Peyer's patch (tissue), 4 donors: ENCODE data around the gene RPL29. TPM values are rescaled to one million over a fixed set of nuclear protein-coding genes. Genes with fewer than 3 reads are reported as not detected.
"Not testable (repeated sequence)": the region's sequence is repeated elsewhere in the genome, so short reads cannot be mapped to it uniquely, and the experiment has no call there.

Source experiments
- DNase-seq, 3 donors: peaks; one replicate each; pipeline ENCODE4 v3.0.0-alpha.2; 2017 to 2019
- H3K27ac ChIP-seq, 4 donors: fragments of 200-600 bp; sonication (generic); one replicate each; pipeline ENCODE4 v1.5.1; 2016 to 2019
- H3K27me3 ChIP-seq, 2 donors: fragments of 200-600 bp; sonication (generic); one replicate each; pipeline ENCODE4 v1.5.1; 2019
- H3K36me3 ChIP-seq, 3 donors: fragments of 200-600 bp; sonication (generic); one replicate each; pipeline ENCODE4 v1.5.1; 2016 to 2019
- H3K4me1 ChIP-seq, 4 donors: fragments of 200-600 bp; sonication (generic); one replicate each; pipeline ENCODE4 v1.5.1; 2016 to 2019
- H3K4me3 ChIP-seq, 4 donors: fragments of 200-600 bp; sonication (generic); 1 replicate in 3 of 4; 2 replicates in 1 of 4; pipeline ENCODE4 v1.5.1; 2016 to 2019; ENCODE audit warnings: mild to moderate bottlenecking in 1 of 4
- H3K9me3 ChIP-seq, 4 donors: fragments of 200-600 bp; sonication (generic); one replicate each; pipeline ENCODE4 v1.5.1; 2016 to 2019; ENCODE audit warnings: mild to moderate bottlenecking in 1 of 4
- CTCF ChIP-seq, 6 experiments: fragments of 450-650 bp in 4 of 6; fragments of 200-600 bp in 2 of 6; sonication (generic) in 1 of 6; IDR thresholded peaks; one replicate each; pipeline ENCODE4 v1.5.1; 2017 to 2019; ENCODE audit warnings: antibody characterized with exemption in 6 of 6, mild to moderate bottlenecking in 3 of 6, moderate library complexity in 1 of 6
- POLR2A ChIP-seq, 2 donors: fragments of 450-650 bp; IDR thresholded peaks; one replicate each; pipeline ENCODE4 v1.5.1; 2017; ENCODE audit warnings: antibody characterized with exemption in 2 of 2, mild to moderate bottlenecking in 2 of 2, moderate library complexity in 2 of 2
- total RNA-seq, 4 donors: library from RNA; depleted of rRNA; stranded (reverse); fragments of >200 nt; gene quantifications; one replicate each; pipeline ENCODE4 v1.1.0, GENCODE V29; 2016

RPL29 gene
- total RNA-seq, 4 donors from 2014 or later: 643 to 841 (median 711) TPM

GRCh38 chr3:52034651-52035050 lies 39.0 kb upstream of the RPL29 start:
- no peak for DNase-seq
- Histone ChIP-seq H3K27me3 (no peaks in the 10 kb centered on the region), H3K36me3 (no peaks in the 10 kb centered on the region), H3K9me3 (no peaks in the 10 kb centered on the region), H3K27ac (peak overlapping the region in 1 of 4 donors; percentile 55), H3K4me3 (peak overlapping the region in 1 of 4 donors; percentile 24), H3K4me1 (no peaks in the 10 kb centered on the region)
- TF ChIP-seq CTCF (IDR thresholded peaks at IDR 0.05) (no peak), POLR2A (IDR thresholded peaks at IDR 0.05) (no peak)

GRCh38 chr3:52034212-52034611 lies 38.5 kb upstream of the RPL29 start:
- Histone ChIP-seq H3K9me3 (no peaks in the 10 kb centered on the region), H3K4me3 (peak overlapping the region in 1 of 4 donors; percentile 24), H3K27me3 (no peaks in the 10 kb centered on the region), H3K27ac (peak overlapping the region in 2 of 4 donors; percentile 41 to 55), H3K36me3 (no peaks in the 10 kb centered on the region), H3K4me1 (no peaks in the 10 kb centered on the region)
- no peak for DNase-seq
- no peak for TF ChIP-seq CTCF (IDR thresholded peaks at IDR 0.05)
- no peak for TF ChIP-seq POLR2A (IDR thresholded peaks at IDR 0.05)

- H3K9me3 ChIP-seq, H3K36me3 ChIP-seq, DNase-seq, H3K27me3 ChIP-seq, H3K4me1 ChIP-seq: not testable (repeated sequence)
- H3K4me3 ChIP-seq: peak overlapping the region in 1 of 4 donors; percentile 24
- H3K27ac ChIP-seq: peak overlapping the region in 2 of 4 donors; percentile 41 to 55
These were observed 38.1 kb upstream of the RPL29 start for GRCh38 chr3:52033748-52034147.

DNA sequence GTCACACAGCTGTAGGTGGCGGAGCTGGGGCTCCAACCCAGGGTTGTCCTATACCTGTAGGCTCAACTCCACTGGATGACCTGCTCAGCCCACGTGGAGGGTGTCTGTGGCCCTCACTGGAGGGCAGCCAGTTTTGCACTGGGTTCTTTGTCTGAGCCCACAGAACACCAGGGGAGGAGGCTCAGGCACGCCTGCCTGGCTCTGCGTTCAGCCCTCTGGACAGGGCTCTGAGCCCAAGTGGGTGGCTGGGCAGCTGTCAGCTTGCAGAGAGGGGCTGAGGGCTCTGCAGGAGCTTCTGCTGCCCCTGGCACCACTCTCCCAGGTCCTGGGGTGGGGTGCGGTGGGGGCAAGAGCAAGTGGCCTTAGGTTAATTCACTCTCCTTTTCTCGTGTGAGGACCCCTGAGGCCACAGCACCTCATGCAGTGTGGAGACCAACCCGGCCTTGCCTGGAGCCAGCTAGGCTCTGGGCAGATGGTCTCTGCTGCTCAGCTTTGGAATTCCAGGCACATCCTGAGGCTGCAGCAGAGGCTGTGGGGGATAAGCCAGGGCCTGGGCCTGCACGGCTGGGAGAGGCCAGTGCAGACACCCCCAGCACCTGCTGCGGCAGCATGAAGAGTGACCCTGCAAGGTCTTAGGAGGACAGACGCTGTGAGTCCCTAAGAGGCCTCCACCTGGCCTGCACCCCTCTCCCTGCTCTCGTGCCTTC lies 37.2 kb upstream of the RPL29 start:
- no peak for DNase-seq
- no peaks in the 10 kb centered on the region for H3K36me3 ChIP-seq
- no peaks in the 10 kb centered on the region for H3K9me3 ChIP-seq
- no peaks in the 10 kb centered on the region for H3K4me1 ChIP-seq
- H3K27me3 ChIP-seq: no peaks in the 10 kb centered on the region
- H3K4me3 ChIP-seq: no peak overlapping the region
- no peak overlapping the region for H3K27ac ChIP-seq
- TF ChIP-seq POLR2A (IDR thresholded peaks at IDR 0.05) (no peak), CTCF (IDR thresholded peaks at IDR 0.05) (no peak)

DNA sequence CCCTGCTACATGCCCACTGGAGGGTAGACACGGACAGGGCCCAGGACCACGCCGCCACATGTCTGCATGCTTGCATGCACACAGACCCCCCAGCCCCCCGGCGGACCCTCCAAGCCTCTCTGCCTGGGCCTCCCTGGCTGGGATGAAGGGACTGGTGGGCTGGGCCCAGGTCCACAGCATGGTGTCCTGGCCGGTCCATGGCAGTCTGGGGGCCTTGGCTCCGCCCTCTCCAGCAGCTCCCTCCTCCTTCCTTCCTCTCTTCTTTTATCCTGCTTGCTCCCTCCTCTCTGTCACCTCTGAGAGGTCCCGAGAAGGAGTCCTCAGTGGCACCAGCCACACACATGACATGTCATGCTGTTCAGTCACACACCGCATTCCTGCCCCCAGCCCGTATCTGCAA lies 36.2 kb upstream of the RPL29 start:
- DNase-seq: no peak
- no peaks in the 10 kb centered on the region for H3K4me1 ChIP-seq
- no peaks in the 10 kb centered on the region for H3K27me3 ChIP-seq
- H3K27ac ChIP-seq: no peak overlapping the region
- TF ChIP-seq POLR2A (IDR thresholded peaks at IDR 0.05) (no peak), CTCF (IDR thresholded peaks at IDR 0.05) (no peak)
- H3K4me3 ChIP-seq: no peak overlapping the region
- H3K36me3 ChIP-seq: no peaks in the 10 kb centered on the region
- H3K9me3 ChIP-seq: no peaks in the 10 kb centered on the region

DNA sequence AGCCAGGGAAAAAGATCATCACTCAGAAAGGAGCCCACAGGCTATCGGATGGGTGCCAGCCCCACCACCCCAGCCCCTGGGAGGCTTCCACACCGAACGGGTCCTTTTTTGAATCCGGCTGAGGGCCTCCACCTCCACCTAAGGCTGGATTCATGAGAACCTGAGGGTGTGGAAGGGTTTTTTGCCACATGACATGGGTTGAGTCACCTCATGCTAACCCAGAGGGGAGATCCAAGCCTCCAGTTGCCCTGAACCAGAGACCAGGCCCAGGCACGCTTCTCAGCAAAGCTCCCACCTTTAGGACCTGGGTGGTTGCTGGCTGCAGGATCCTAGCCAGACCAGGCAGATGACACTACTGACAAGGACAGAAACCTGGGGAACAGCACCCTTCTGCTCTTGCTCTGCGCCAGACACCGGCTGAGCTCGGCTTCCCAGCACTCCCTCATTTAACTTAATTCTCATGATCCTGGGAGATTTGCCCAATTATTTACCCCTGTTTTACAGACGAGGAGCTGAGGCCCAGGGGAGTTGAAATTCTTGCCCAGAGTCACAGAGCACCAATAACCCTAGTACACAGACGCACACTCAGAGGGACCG lies 35.1 kb upstream of the RPL29 start:
- TF ChIP-seq POLR2A (IDR thresholded peaks at IDR 0.05) (no peak), CTCF (IDR thresholded peaks at IDR 0.05) (no peak)
- Histone ChIP-seq H3K9me3 (no peaks in the 10 kb centered on the region), H3K27me3 (no peaks in the 10 kb centered on the region), H3K4me1 (no peaks in the 10 kb centered on the region), H3K4me3 (no peak overlapping the region), H3K36me3 (no peaks in the 10 kb centered on the region), H3K27ac (no peak overlapping the region)
- DNase-seq: no peak
